ENCODE measurements around the gene SGTB.
"Not testable (repeated sequence)": the region's sequence is repeated elsewhere in the genome, so short reads cannot be mapped to it uniquely, and the experiment has no call there.

DNA sequence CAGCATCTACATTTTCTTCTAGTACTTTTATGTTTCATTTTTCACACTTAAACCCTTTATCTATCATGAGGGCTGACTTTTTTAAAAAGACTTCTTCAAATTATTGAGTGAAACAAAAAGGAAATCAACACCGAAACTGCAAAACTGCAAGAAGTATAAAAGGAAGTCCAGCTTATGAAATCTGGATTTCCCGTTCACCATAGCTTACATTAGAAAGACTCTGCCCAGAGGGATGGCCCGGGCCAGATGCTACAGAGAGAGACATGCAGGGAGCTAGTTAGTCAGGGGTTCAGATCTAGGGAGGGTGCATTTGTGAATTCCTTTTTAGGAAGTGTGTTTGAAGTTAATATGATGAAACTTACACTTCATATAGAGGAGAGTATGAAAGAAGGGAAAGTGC is 10.1 kb upstream of the SGTB start:
- TF ChIP-seq, protein P1, sequence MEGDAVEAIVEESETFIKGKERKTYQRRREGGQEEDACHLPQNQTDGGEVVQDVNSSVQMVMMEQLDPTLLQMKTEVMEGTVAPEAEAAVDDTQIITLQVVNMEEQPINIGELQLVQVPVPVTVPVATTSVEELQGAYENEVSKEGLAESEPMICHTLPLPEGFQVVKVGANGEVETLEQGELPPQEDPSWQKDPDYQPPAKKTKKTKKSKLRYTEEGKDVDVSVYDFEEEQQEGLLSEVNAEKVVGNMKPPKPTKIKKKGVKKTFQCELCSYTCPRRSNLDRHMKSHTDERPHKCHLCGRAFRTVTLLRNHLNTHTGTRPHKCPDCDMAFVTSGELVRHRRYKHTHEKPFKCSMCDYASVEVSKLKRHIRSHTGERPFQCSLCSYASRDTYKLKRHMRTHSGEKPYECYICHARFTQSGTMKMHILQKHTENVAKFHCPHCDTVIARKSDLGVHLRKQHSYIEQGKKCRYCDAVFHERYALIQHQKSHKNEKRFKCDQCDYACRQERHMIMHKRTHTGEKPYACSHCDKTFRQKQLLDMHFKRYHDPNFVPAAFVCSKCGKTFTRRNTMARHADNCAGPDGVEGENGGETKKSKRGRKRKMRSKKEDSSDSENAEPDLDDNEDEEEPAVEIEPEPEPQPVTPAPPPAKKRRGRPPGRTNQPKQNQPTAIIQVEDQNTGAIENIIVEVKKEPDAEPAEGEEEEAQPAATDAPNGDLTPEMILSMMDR (IDR thresholded peaks at IDR 0.05) = not testable (repeated sequence)
- not testable (repeated sequence) for TF ChIP-seq POLR2A (IDR thresholded peaks at IDR 0.05)
